Panc1 (cell line): Measurements from ENCODE around the gene CCDC57. TPM values are rescaled to one million over a fixed set of nuclear protein-coding genes. Genes with fewer than 3 reads are reported as not detected.
"Not testable (repeated sequence)": the region's sequence is repeated elsewhere in the genome, so short reads cannot be mapped to it uniquely, and the experiment has no call there.

Experiments used
- ATAC-seq: fragments of 200-7000 bp; cut with Tn5 transposase; 2 replicates; pipeline ENCODE4 v1.9.1; 2020; ENCODE audit warnings: mild to moderate bottlenecking, moderate library complexity
- BruUV-seq: library from RNA; stranded (reverse); fragments of 400-500 nt; replicated peaks from 2 replicates; lab custom pipeline; 2021; lab: Mats Ljungman, UMichigan
- CTCF ChIA-PET: fragments of 300-600 bp; sonication (Branson Sonifier 250); formaldehyde crosslinking; loops from one replicate; lab custom pipeline; 2022; ENCODE audit warnings: antibody characterized with exemption; lab: Charles Lee
- POLR2A ChIA-PET: fragments of 300-600 bp; sonication (Branson Sonifier 250); formaldehyde crosslinking; loops from one replicate; lab custom pipeline; 2022; ENCODE audit warnings: antibody characterized with exemption; lab: Charles Lee
- DNase-seq: peaks from one replicate; pipeline ENCODE4 v3.0.0-alpha.2; 2010; ENCODE audit warnings: low read depth, low spot score
- H3K27ac ChIP-seq: 2 replicates; pipeline ENCODE4 v1.5.1; 2011; ENCODE audit warnings: mild to moderate bottlenecking, low read length, inconsistent platforms
- H3K27me3 ChIP-seq: fragments of 200-500 bp; sonication (Bioruptor generic); 2 replicates; pipeline ENCODE4 v1.6.0; 2014; ENCODE audit warnings: low read length, inconsistent platforms; ENCODE audit not compliant: control insufficient read depth, insufficient read depth
- H3K36me3 ChIP-seq: fragments of 200-500 bp; sonication (Bioruptor generic); 2 replicates; pipeline ENCODE4 v1.5.1; 2014; ENCODE audit warnings: inconsistent platforms, mild to moderate bottlenecking, low read length, moderate library complexity; ENCODE audit not compliant: control insufficient read depth, insufficient read depth
- H3K4me1 ChIP-seq: 2 replicates; pipeline ENCODE4 v1.5.1; 2011; ENCODE audit warnings: inconsistent platforms, mild to moderate bottlenecking, low read length, moderate library complexity; ENCODE audit not compliant: control insufficient read depth, insufficient read depth
- H3K4me3 ChIP-seq, 2 experiments: 2 replicates each; pipeline ENCODE4 v1.5.1; 2011 to 2012; ENCODE audit warnings: low read depth in 2 of 2, low read length in 2 of 2, mild to moderate bottlenecking in 2 of 2, inconsistent platforms in 1 of 2, moderate library complexity in 1 of 2
- H3K9me3 ChIP-seq: fragments of 200-500 bp; sonication (Bioruptor generic); 2 replicates; pipeline ENCODE4 v1.5.1; 2014; ENCODE audit warnings: low read depth, mild to moderate bottlenecking, inconsistent platforms, low read length, moderate library complexity; ENCODE audit not compliant: control insufficient read depth, insufficient read depth
- CTCF ChIP-seq: fragments of 450-650 bp; IDR thresholded peaks from 2 replicates; pipeline ENCODE4 v1.5.1; 2017; ENCODE audit warnings: mild to moderate bottlenecking
- POLR2AphosphoS5 ChIP-seq: IDR thresholded peaks from 2 replicates; pipeline ENCODE4 v1.6.1; 2012; ENCODE audit warnings: mild to moderate bottlenecking, low read depth, low read length, moderate library complexity
- SIN3A ChIP-seq: IDR thresholded peaks from 2 replicates; pipeline ENCODE4 v1.6.1; 2012; ENCODE audit warnings: low read depth, mild to moderate bottlenecking, low read length, moderate library complexity, borderline replicate concordance; ENCODE audit not compliant: insufficient read depth
- TCF7L2 ChIP-seq: IDR thresholded peaks from 2 replicates; pipeline ENCODE4 v1.6.1; 2011; ENCODE audit warnings: mild to moderate bottlenecking, low read depth, low read length, inconsistent platforms
- in situ Hi-C: cut with HindIII; loops from 2 replicates; pipeline ENCODE4 v1.10.0; 2016; ENCODE audit warnings: low sequenced_read_pairs, low pct_unique_long_range_greater_than_20kb
- intact Hi-C: fragments of 100-400 bp; cut with micrococcal nuclease; formaldehyde crosslinking; loops from one replicate; pipeline ENCODE4 v1.10.0; 2022; ENCODE audit not compliant: unreplicated experiment
- total RNA-seq: library from RNA; stranded (reverse); gene quantifications from one replicate; pipeline ENCODE4 v1.2.1, GENCODE V29; 2021; ENCODE audit not compliant: unreplicated experiment

CCDC57 gene
- total RNA-seq, 1 experiment from 2014 or later = 63.6 TPM

GRCh38 chr17:82213251-82214011 lies 789 bp upstream of the CCDC57 start:
- Histone ChIP-seq H3K4me1 (peaks cover 47% of the 10 kb centered on the region), H3K36me3 (no peaks in the 10 kb centered on the region; the same call in 1 of the 2 replicates), H3K27me3 (no peaks in the 10 kb centered on the region), H3K4me3 (peak overlapping the region; percentile 68 to 70), H3K27ac (peak overlapping the region; percentile 92), H3K9me3 (no peaks in the 10 kb centered on the region)
- CTCF ChIA-PET = no interaction called here
- no TSS peak for BruUV-seq
- intact Hi-C loops (no loop called here), in situ Hi-C loops (no loop called here)
- ATAC-seq = peak; percentile 77
- TF ChIP-seq SIN3A (no peak), TCF7L2 (no peak), POLR2AphosphoS5 (0 out of 2 replicates have a peak, but pooled peaks have one; percentile 44)
- DNase-seq = no peak
- POLR2A ChIA-PET = interaction anchor here (0.5 kb wide), 1 partner anchor 9 kb away, joined by 5 read pairs; no protein-coding TSS in a partner anchor

GRCh38 chr17:82210655-82211054 lies 2.0 kb downstream of the CCDC57 start:
- CTCF ChIA-PET, intact Hi-C loops: not testable (repeated sequence)

GRCh38 chr17:82205720-82206508 lies 6.7 kb downstream of the CCDC57 start:
- DNase-seq = peak; percentile 75
- Histone ChIP-seq H3K36me3 (no peaks in the 10 kb centered on the region), H3K9me3 (no peaks in the 10 kb centered on the region), H3K27ac (peak overlapping the region; percentile 95), H3K4me1 (peaks cover 41% of the 10 kb centered on the region), H3K27me3 (no peaks in the 10 kb centered on the region), H3K4me3 (peak overlapping the region in 1 of 2 experiments; percentile 16; a peak in 1 of 4 replicates)
- CTCF ChIA-PET = interaction anchor here (0.6 to 1.3 kb wide), 6 partner anchors 23 to 100 kb away, joined by 3 to 12 read pairs (median 6); partner anchors contain the start of gene SLC16A3
- ATAC-seq = peak; percentile 81
- POLR2A ChIA-PET = interaction anchor here (0.6 to 0.7 kb wide), 4 partner anchors 7 to 91 kb away, joined by 3 to 7 read pairs (median 6); no protein-coding TSS in a partner anchor
- TF ChIP-seq CTCF (peak; percentile 97), SIN3A (0 out of 2 replicates have a peak, but pooled peaks have one; percentile 48), TCF7L2 (no peak), POLR2AphosphoS5 (peak; percentile 82)
- in situ Hi-C loops (no loop called here), intact Hi-C loops (no loop called here)
- no TSS peak for BruUV-seq

More at GRCh38 chr17:82210655-82211054, 2.0 kb downstream of the CCDC57 start:
- H3K27me3 ChIP-seq, ATAC-seq, H3K9me3 ChIP-seq, DNase-seq, POLR2A ChIA-PET, H3K27ac ChIP-seq, H3K4me3 ChIP-seq, H3K36me3 ChIP-seq, in situ Hi-C loops, BruUV-seq: not testable (repeated sequence)
- H3K4me1 ChIP-seq = peaks cover 37% of the 10 kb centered on the region
